Progenitor cell of endocrine pancreas (in vitro differentiated cells): Measurements from ENCODE around the gene HTRA3. TPM values are rescaled to one million over a fixed set of nuclear protein-coding genes. Genes with fewer than 3 reads are reported as not detected.

ENCODE experiments used
- DNase-seq: peaks from one replicate; pipeline ENCODE4 v3.0.0; 2021; ENCODE audit warnings: low spot score; ENCODE audit not compliant: unreplicated experiment
- H3K27ac Mint-ChIP-seq: 2 replicates; pipeline ENCODE4 v1.8.0; 2021; ENCODE audit warnings: mild to moderate bottlenecking, moderate library complexity, mixed read lengths
- H3K27me3 Mint-ChIP-seq: 2 replicates; pipeline ENCODE4 v1.8.0; 2021; ENCODE audit warnings: mixed read lengths
- H3K36me3 Mint-ChIP-seq: 2 replicates; pipeline ENCODE4 v1.8.0; 2022; ENCODE audit warnings: mixed read lengths; ENCODE audit not compliant: insufficient read depth
- H3K4me1 Mint-ChIP-seq: 2 replicates; pipeline ENCODE4 v1.8.0; 2021; ENCODE audit warnings: low read depth, mixed read lengths
- H3K4me3 Mint-ChIP-seq: 2 replicates; pipeline ENCODE4 v1.8.0; 2021; ENCODE audit warnings: low read depth, mild to moderate bottlenecking, moderate library complexity, mixed read lengths
- H3K9me3 Mint-ChIP-seq: 2 replicates; pipeline ENCODE4 v1.8.0; 2021; ENCODE audit warnings: low read depth, mixed read lengths
- total RNA-seq: library from RNA; stranded (reverse); gene quantifications from 2 replicates; pipeline ENCODE4 v1.2.1, GENCODE V29; 2021
- TF ChIP-seq, protein P1 (sequence below): fragments of 200-600 bp; sonication (generic); IDR thresholded peaks from one replicate; pipeline ENCODE4 v1.5.0; 2021; ENCODE audit warnings: antibody characterized with exemption, mild to moderate bottlenecking; ENCODE audit not compliant: unreplicated experiment

Gene HTRA3
- total RNA-seq, 1 donor from 2014 or later, result 0.86 TPM

DNA sequence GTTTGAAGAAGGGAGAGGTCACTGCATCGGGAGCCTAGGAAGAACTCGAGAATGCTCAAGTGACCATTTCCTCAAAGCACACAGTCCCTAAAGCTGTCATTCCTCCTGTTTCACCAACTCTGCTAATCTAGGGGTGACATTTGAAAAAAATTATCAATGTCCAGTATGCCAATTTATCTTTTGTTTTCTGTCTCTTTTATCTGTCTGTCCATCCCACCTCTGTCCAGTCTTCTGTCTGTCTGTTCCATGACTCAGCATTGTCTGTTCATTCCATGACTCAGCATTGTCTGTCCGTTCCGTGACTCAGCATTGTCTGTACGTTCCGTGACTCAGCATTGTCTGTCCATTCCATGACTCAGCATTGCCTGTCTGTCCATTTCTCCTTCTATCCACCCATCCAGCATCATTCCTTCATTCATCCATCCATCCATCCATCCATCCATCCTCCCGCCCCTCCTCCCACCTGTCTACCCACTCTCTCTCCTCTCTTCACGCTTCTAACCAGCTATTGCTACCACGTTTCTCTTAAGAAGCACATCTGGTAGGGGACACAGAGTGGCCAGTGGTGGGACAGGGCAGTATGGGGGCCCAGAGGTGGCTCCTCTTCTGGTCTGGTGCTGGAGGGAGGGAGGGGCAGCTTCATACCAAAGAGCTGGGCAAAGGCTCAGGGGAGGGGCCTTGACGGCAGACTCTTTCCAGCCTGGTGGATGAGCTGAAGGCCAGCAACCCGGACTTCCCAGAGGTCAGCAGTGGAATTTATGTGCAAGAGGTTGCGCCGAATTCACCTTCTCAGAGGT lies 34.1 kb downstream of the HTRA3 start:
- peak overlapping the region; percentile 79 for H3K27ac Mint-ChIP-seq
- no peak for DNase-seq
- H3K4me3 Mint-ChIP-seq, result no peak overlapping the region
- peaks cover 8% of the 10 kb centered on the region for H3K27me3 Mint-ChIP-seq
- H3K9me3 Mint-ChIP-seq, result peaks cover 7% of the 10 kb centered on the region
- H3K36me3 Mint-ChIP-seq, result no peaks in the 10 kb centered on the region
- H3K4me1 Mint-ChIP-seq, result no peaks in the 10 kb centered on the region
- TF ChIP-seq, protein P1, sequence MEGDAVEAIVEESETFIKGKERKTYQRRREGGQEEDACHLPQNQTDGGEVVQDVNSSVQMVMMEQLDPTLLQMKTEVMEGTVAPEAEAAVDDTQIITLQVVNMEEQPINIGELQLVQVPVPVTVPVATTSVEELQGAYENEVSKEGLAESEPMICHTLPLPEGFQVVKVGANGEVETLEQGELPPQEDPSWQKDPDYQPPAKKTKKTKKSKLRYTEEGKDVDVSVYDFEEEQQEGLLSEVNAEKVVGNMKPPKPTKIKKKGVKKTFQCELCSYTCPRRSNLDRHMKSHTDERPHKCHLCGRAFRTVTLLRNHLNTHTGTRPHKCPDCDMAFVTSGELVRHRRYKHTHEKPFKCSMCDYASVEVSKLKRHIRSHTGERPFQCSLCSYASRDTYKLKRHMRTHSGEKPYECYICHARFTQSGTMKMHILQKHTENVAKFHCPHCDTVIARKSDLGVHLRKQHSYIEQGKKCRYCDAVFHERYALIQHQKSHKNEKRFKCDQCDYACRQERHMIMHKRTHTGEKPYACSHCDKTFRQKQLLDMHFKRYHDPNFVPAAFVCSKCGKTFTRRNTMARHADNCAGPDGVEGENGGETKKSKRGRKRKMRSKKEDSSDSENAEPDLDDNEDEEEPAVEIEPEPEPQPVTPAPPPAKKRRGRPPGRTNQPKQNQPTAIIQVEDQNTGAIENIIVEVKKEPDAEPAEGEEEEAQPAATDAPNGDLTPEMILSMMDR, result no peak

DNA sequence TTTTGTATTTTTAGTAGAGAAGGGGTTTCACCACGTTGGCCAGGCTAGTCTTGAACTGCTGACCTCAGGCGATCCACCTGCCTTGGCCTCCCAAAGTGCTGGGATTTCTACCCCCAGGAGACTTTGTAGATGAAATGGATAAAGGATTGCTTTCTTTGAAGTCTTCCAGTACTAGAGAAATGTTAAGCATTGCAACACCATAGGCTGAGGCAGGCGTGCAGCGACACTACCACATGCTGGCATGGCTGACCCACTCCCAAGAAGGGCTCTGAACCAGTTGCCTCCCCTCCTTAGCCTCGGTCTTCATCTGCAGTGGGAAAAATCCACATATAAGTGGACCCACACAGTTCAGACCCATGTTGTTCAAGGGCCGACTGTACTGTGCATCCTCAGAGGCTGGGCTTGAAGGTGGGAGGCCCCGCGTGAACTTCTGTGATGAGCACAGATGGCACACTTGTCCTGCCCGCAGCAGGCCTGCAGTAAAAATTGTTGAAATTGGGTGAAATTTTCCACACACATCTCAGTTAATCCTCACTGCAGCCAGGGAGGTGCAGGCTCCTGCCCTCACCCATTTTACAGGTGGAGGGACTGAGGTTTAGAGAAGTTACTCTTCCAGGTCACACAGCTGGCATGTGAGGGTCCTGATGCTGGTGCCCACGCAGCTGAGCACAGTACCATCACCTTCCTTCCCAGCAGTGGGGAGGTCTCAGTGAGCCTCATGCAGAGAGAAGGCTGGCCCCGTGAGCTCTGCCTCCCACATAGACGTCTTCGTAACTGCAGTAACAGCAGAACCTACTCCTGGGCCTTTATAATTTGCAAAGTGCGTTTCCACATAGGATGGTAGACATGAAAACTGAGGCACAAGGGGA lies 35.5 kb downstream of the HTRA3 start:
- no peak for DNase-seq
- no peaks in the 10 kb centered on the region for H3K36me3 Mint-ChIP-seq
- H3K9me3 Mint-ChIP-seq, result peaks cover 7% of the 10 kb centered on the region
- H3K4me1 Mint-ChIP-seq, result no peaks in the 10 kb centered on the region
- H3K27ac Mint-ChIP-seq, result no peak overlapping the region
- peaks cover 7% of the 10 kb centered on the region for H3K27me3 Mint-ChIP-seq
- TF ChIP-seq, protein P1, result no peak
- H3K4me3 Mint-ChIP-seq, result no peak overlapping the region

DNA sequence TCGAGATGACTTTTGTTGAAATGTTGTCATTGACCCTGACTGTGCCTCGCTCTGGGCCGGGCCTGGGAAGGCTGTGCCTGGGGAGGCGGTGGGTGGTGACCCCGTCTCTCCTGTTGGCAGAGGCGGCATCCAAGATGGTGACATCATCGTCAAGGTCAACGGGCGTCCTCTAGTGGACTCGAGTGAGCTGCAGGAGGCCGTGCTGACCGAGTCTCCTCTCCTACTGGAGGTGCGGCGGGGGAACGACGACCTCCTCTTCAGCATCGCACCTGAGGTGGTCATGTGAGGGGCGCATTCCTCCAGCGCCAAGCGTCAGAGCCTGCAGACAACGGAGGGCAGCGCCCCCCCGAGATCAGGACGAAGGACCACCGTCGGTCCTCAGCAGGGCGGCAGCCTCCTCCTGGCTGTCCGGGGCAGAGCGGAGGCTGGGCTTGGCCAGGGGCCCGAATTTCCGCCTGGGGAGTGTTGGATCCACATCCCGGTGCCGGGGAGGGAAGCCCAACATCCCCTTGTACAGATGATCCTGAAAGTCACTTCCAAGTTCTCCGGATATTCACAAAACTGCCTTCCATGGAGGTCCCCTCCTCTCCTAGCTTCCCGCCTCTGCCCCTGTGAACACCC lies 36.4 kb downstream of the HTRA3 start:
- Mint-ChIP-seq H3K4me1 (no peaks in the 10 kb centered on the region), H3K4me3 (no peak overlapping the region), H3K27ac (no peak overlapping the region), H3K27me3 (peaks cover 7% of the 10 kb centered on the region), H3K9me3 (peaks cover 3% of the 10 kb centered on the region), H3K36me3 (no peaks in the 10 kb centered on the region)
- TF ChIP-seq, protein P1, result no peak
- no peak for DNase-seq

DNA sequence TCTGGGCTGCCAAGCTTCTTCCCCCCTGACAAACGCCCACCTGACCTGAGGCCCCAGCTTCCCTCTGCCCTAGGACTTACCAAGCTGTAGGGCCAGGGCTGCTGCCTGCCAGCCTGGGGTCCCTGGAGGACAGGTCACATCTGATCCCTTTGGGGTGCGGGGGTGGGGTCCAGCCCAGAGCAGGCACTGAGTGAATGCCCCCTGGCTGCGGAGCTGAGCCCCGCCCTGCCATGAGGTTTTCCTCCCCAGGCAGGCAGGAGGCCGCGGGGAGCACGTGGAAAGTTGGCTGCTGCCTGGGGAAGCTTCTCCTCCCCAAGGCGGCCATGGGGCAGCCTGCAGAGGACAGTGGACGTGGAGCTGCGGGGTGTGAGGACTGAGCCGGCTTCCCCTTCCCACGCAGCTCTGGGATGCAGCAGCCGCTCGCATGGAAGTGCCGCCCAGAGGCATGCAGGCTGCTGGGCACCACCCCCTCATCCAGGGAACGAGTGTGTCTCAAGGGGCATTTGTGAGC lies 37.0 kb downstream of the HTRA3 start:
- Mint-ChIP-seq H3K36me3 (no peaks in the 10 kb centered on the region), H3K4me3 (no peak overlapping the region), H3K27ac (no peak overlapping the region), H3K9me3 (no peaks in the 10 kb centered on the region), H3K27me3 (peaks cover 7% of the 10 kb centered on the region), H3K4me1 (no peaks in the 10 kb centered on the region)
- TF ChIP-seq, protein P1, result no peak
- no peak for DNase-seq

DNA sequence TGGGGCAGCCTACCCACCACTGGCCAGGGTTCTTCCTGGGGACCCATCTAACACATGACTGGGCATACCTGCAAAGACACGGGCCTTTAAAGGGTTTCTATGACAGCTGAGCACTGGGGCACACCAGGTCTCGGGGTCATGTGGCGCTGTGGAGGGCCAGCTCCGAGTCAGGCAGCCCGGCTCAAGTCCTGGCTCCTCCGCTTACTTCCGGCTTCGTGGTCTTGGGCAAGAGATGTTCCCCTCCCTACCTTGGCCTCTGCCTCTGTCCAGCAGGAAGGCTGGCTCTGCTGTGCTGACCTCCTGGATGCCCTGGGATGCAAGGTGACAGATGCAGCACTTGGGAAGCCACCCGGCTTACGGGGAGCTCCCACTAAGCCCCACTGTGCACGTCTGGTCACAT lies 37.6 kb downstream of the HTRA3 start:
- no peaks in the 10 kb centered on the region for H3K36me3 Mint-ChIP-seq
- H3K4me1 Mint-ChIP-seq, result no peaks in the 10 kb centered on the region
- no peak for DNase-seq
- H3K4me3 Mint-ChIP-seq, result no peak overlapping the region
- no peaks in the 10 kb centered on the region for H3K9me3 Mint-ChIP-seq
- no peak overlapping the region for H3K27ac Mint-ChIP-seq
- TF ChIP-seq, protein P1, result no peak
- H3K27me3 Mint-ChIP-seq, result peaks cover 7% of the 10 kb centered on the region
